MCF 10A (cell line): ENCODE results near the gene CACNA1D. TPM values are rescaled to one million over a fixed set of nuclear protein-coding genes. Genes with fewer than 3 reads are reported as not detected.

Experiments
- BruUV-seq: library from RNA; stranded (reverse); fragments of 400-500 nt; replicated peaks from 2 replicates; lab custom pipeline; 2021; lab: Mats Ljungman, UMichigan
- CTCF ChIA-PET: fragments of 300-600 bp; sonication (Branson Sonifier 250); formaldehyde crosslinking; extraction: SDS; loops from one replicate; lab custom pipeline; 2021; ENCODE audit warnings: antibody characterized with exemption, inconsistent platforms; lab: Yijun Ruan, JAX
- POLR2A ChIA-PET: fragments of 300-600, 350-650 bp; sonication (Branson Sonifier 250); formaldehyde crosslinking; extraction: SDS; loops from one replicate; lab custom pipeline; 2020; ENCODE audit warnings: antibody characterized with exemption, inconsistent platforms; lab: Yijun Ruan, JAX
- DNase-seq: peaks from one replicate; pipeline ENCODE4 v3.0.0-alpha.2; 2018; ENCODE audit not compliant: unreplicated experiment
- H3K27ac Mint-ChIP-seq: one replicate; pipeline ENCODE4 v1.8.0; 2022; ENCODE audit warnings: mild to moderate bottlenecking, low read depth, mixed read lengths; ENCODE audit not compliant: unreplicated experiment
- H3K27me3 Mint-ChIP-seq: one replicate; pipeline ENCODE4 v1.8.0; 2022; ENCODE audit warnings: mixed read lengths; ENCODE audit not compliant: insufficient read depth, unreplicated experiment
- H3K36me3 Mint-ChIP-seq: one replicate; pipeline ENCODE4 v1.8.0; 2022; ENCODE audit warnings: mild to moderate bottlenecking, moderate library complexity, mixed read lengths; ENCODE audit not compliant: insufficient read depth, unreplicated experiment
- H3K4me1 Mint-ChIP-seq: one replicate; pipeline ENCODE4 v1.8.0; 2022; ENCODE audit warnings: mixed read lengths; ENCODE audit not compliant: insufficient read depth, unreplicated experiment
- H3K4me3 Mint-ChIP-seq: one replicate; pipeline ENCODE4 v1.8.0; 2022; ENCODE audit warnings: mild to moderate bottlenecking, moderate library complexity, mixed read lengths; ENCODE audit not compliant: unreplicated experiment
- H3K9me3 Mint-ChIP-seq: one replicate; pipeline ENCODE4 v1.8.0; 2022; ENCODE audit warnings: mixed read lengths; ENCODE audit not compliant: unreplicated experiment
- CTCF ChIP-seq: fragments of 200-600 bp; IDR thresholded peaks from one replicate; pipeline ENCODE4 v1.8.0; 2022; ENCODE audit warnings: antibody characterized with exemption, mild to moderate bottlenecking; ENCODE audit not compliant: unreplicated experiment
- intact Hi-C: fragments of 100-400 bp; cut with micrococcal nuclease; formaldehyde crosslinking; loops from 2 replicates; pipeline ENCODE4 v1.14.1; 2022
- total RNA-seq: library from RNA; stranded (reverse); gene quantifications from 2 replicates; pipeline ENCODE4 v1.2.3, GENCODE V29; 2022

Gene CACNA1D
- total RNA-seq, 1 experiment from 2014 or later: 0.26 TPM

GRCh38 chr3:53624061-53624857, 129.8 kb downstream of the CACNA1D start:
- Mint-ChIP-seq H3K4me3 (no peak overlapping the region), H3K36me3 (peaks cover 6% of the 10 kb centered on the region), H3K27ac (no peak overlapping the region), H3K27me3 (peaks cover 53% of the 10 kb centered on the region), H3K4me1 (no peaks in the 10 kb centered on the region), H3K9me3 (no peaks in the 10 kb centered on the region)
- ChIA-PET CTCF (no interaction called here), POLR2A (no interaction called here)
- no peak for TF ChIP-seq CTCF
- intact Hi-C loops: no loop called here
- no TSS peak for BruUV-seq
- DNase-seq: no peak

- DNase-seq: no peak
- peaks cover 40% of the 10 kb centered on the region for H3K27me3 Mint-ChIP-seq
- POLR2A ChIA-PET: no interaction called here
- BruUV-seq: no TSS peak
- TF ChIP-seq CTCF: no peak
- CTCF ChIA-PET: interaction anchor here (0.7 kb wide), 1 partner anchor 30 kb away, joined by 3 read pairs; no protein-coding TSS in a partner anchor
- no peaks in the 10 kb centered on the region for H3K4me1 Mint-ChIP-seq
- H3K36me3 Mint-ChIP-seq: peaks cover 6% of the 10 kb centered on the region
- H3K4me3 Mint-ChIP-seq: no peak overlapping the region
- intact Hi-C loops: no loop called here
- H3K9me3 Mint-ChIP-seq: no peaks in the 10 kb centered on the region
- no peak overlapping the region for H3K27ac Mint-ChIP-seq
Measured at GRCh38 chr3:53626876-53627275, 132.5 kb downstream of the CACNA1D start.

- no peaks in the 10 kb centered on the region for H3K9me3 Mint-ChIP-seq
- H3K27me3 Mint-ChIP-seq: peaks cover 27% of the 10 kb centered on the region
- ChIA-PET CTCF (interaction anchor here (0.6 kb wide), 1 partner anchor 138 kb away, joined by 3 read pairs; no protein-coding TSS in a partner anchor), POLR2A (no interaction called here)
- H3K36me3 Mint-ChIP-seq: peaks cover 6% of the 10 kb centered on the region
- no peaks in the 10 kb centered on the region for H3K4me1 Mint-ChIP-seq
- no peak for DNase-seq
- no peak overlapping the region for H3K4me3 Mint-ChIP-seq
- no peak for TF ChIP-seq CTCF
- intact Hi-C loops: no loop called here
- no peak overlapping the region for H3K27ac Mint-ChIP-seq
- BruUV-seq: no TSS peak
Measured at GRCh38 chr3:53628536-53629401, 134.4 kb downstream of the CACNA1D start.

- H3K27ac Mint-ChIP-seq: no peak overlapping the region
- intact Hi-C loops: no loop called here
- H3K4me1 Mint-ChIP-seq: no peaks in the 10 kb centered on the region
- no peak for DNase-seq
- ChIA-PET POLR2A (no interaction called here), CTCF (no interaction called here)
- H3K9me3 Mint-ChIP-seq: no peaks in the 10 kb centered on the region
- no peak for TF ChIP-seq CTCF
- H3K36me3 Mint-ChIP-seq: peaks cover 6% of the 10 kb centered on the region
- peaks cover 21% of the 10 kb centered on the region for H3K27me3 Mint-ChIP-seq
- H3K4me3 Mint-ChIP-seq: no peak overlapping the region
- BruUV-seq: no TSS peak
Measured at GRCh38 chr3:53629402-53629723, 135.0 kb downstream of the CACNA1D start.
